Measurements from ENCODE around the gene KCNQ5.

DNA sequence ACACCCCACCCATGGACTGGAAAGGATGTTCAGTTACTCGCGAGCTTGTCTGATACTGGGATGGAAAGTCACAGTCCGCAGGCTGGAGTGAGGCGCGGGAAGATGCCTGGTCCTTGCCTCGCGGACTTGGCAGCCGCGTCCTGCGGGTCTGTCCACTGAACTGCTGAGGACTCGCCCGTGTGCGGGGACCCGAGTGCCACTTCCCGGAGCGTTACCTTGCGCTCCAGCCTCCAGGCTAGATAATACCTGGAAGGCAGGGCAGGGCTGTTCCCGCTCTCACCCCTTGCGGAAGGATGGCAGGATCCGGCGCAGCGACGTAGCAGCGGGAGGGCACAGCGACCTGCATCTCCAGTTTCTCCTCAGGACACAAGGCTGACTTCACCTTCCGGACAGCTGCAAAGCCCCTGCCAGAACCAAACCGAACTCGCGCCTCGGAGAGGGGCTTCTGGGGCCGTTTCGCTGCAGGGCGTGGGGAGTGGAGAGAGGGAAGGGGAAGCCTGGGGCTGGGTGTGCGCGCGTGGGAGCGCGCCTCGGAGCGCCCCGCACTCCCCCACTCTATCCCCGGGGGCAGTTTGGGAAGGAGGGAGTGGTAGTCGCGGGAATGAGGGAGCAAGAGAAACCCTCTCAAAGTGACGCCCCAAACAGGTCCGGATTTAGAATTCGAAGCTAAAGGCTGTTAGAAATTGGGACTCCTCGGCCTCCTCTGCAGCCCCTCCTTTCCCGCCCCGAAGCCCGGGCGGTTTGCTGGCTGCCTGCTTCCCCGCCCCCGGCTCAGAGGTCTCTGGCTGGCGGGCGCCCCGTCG, at the start of gene KCNQ5:
- TF ChIP-seq, protein P1, sequence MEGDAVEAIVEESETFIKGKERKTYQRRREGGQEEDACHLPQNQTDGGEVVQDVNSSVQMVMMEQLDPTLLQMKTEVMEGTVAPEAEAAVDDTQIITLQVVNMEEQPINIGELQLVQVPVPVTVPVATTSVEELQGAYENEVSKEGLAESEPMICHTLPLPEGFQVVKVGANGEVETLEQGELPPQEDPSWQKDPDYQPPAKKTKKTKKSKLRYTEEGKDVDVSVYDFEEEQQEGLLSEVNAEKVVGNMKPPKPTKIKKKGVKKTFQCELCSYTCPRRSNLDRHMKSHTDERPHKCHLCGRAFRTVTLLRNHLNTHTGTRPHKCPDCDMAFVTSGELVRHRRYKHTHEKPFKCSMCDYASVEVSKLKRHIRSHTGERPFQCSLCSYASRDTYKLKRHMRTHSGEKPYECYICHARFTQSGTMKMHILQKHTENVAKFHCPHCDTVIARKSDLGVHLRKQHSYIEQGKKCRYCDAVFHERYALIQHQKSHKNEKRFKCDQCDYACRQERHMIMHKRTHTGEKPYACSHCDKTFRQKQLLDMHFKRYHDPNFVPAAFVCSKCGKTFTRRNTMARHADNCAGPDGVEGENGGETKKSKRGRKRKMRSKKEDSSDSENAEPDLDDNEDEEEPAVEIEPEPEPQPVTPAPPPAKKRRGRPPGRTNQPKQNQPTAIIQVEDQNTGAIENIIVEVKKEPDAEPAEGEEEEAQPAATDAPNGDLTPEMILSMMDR (IDR thresholded peaks at IDR 0.05), result no peak
- TF ChIP-seq, protein P2, sequence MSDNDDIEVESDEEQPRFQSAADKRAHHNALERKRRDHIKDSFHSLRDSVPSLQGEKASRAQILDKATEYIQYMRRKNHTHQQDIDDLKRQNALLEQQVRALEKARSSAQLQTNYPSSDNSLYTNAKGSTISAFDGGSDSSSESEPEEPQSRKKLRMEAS (CRISPR knock-in tag; IDR thresholded peaks at IDR 0.05), result no peak; the same call in none of the 2 replicates
- TF ChIP-seq MYBL2 (CRISPR knock-in tag; IDR thresholded peaks at IDR 0.05) (no peak), NR3C1 (CRISPR knock-in tag; conservative IDR thresholded peaks at IDR 0.05; ENCODE audit: low read depth) (no peak), ZNF317 (CRISPR knock-in tag; IDR thresholded peaks at IDR 0.05; ENCODE audit: borderline replicate concordance, low read depth) (no peak), ESRRA (CRISPR knock-in tag; IDR thresholded peaks at IDR 0.05; ENCODE audit: borderline replicate concordance) (no peak), ZNF396 (CRISPR knock-in tag; IDR thresholded peaks at IDR 0.05; ENCODE audit: borderline replicate concordance) (no peak), ELF4 (CRISPR knock-in tag; IDR thresholded peaks at IDR 0.05; ENCODE audit: low read depth) (no peak), ZNF263 (CRISPR knock-in tag; IDR thresholded peaks at IDR 0.05; ENCODE audit: low read depth) (no peak)
- TF ChIP-seq, protein P3, sequence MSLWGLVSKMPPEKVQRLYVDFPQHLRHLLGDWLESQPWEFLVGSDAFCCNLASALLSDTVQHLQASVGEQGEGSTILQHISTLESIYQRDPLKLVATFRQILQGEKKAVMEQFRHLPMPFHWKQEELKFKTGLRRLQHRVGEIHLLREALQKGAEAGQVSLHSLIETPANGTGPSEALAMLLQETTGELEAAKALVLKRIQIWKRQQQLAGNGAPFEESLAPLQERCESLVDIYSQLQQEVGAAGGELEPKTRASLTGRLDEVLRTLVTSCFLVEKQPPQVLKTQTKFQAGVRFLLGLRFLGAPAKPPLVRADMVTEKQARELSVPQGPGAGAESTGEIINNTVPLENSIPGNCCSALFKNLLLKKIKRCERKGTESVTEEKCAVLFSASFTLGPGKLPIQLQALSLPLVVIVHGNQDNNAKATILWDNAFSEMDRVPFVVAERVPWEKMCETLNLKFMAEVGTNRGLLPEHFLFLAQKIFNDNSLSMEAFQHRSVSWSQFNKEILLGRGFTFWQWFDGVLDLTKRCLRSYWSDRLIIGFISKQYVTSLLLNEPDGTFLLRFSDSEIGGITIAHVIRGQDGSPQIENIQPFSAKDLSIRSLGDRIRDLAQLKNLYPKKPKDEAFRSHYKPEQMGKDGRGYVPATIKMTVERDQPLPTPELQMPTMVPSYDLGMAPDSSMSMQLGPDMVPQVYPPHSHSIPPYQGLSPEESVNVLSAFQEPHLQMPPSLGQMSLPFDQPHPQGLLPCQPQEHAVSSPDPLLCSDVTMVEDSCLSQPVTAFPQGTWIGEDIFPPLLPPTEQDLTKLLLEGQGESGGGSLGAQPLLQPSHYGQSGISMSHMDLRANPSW (CRISPR knock-in tag; conservative IDR thresholded peaks at IDR 0.05; ENCODE audit: low read depth), result no peak
- TF ChIP-seq, protein P4, sequence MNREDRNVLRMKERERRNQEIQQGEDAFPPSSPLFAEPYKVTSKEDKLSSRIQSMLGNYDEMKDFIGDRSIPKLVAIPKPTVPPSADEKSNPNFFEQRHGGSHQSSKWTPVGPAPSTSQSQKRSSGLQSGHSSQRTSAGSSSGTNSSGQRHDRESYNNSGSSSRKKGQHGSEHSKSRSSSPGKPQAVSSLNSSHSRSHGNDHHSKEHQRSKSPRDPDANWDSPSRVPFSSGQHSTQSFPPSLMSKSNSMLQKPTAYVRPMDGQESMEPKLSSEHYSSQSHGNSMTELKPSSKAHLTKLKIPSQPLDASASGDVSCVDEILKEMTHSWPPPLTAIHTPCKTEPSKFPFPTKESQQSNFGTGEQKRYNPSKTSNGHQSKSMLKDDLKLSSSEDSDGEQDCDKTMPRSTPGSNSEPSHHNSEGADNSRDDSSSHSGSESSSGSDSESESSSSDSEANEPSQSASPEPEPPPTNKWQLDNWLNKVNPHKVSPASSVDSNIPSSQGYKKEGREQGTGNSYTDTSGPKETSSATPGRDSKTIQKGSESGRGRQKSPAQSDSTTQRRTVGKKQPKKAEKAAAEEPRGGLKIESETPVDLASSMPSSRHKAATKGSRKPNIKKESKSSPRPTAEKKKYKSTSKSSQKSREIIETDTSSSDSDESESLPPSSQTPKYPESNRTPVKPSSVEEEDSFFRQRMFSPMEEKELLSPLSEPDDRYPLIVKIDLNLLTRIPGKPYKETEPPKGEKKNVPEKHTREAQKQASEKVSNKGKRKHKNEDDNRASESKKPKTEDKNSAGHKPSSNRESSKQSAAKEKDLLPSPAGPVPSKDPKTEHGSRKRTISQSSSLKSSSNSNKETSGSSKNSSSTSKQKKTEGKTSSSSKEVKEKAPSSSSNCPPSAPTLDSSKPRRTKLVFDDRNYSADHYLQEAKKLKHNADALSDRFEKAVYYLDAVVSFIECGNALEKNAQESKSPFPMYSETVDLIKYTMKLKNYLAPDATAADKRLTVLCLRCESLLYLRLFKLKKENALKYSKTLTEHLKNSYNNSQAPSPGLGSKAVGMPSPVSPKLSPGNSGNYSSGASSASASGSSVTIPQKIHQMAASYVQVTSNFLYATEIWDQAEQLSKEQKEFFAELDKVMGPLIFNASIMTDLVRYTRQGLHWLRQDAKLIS (CRISPR knock-in tag; IDR thresholded peaks at IDR 0.05; ENCODE audit: borderline replicate concordance), result no peak
- TF ChIP-seq, protein P5, sequence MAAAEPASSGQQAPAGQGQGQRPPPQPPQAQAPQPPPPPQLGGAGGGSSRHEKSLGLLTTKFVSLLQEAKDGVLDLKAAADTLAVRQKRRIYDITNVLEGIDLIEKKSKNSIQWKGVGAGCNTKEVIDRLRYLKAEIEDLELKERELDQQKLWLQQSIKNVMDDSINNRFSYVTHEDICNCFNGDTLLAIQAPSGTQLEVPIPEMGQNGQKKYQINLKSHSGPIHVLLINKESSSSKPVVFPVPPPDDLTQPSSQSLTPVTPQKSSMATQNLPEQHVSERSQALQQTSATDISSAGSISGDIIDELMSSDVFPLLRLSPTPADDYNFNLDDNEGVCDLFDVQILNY (CRISPR knock-in tag; IDR thresholded peaks at IDR 0.05), result no peak

Measured in WTC11 (cell line).